HepG2 (cell line): Measurements from ENCODE around the gene LRRC73. TPM values are rescaled to one million over a fixed set of nuclear protein-coding genes. Genes with fewer than 3 reads are reported as not detected.

Experiments used
- AKAP8 ChIP-seq: sonication (generic); formaldehyde crosslinking; IDR thresholded peaks from 2 replicates; pipeline ENCODE4 v1.5.1; 2020; ENCODE audit warnings: mild to moderate bottlenecking, missing genetic modification reagents
- DBP ChIP-seq: sonication (generic); formaldehyde crosslinking; IDR thresholded peaks from 2 replicates; pipeline ENCODE4 v1.4.0; 2020; ENCODE audit warnings: missing genetic modification reagents; ENCODE audit errors: not compliant biosample characterization
- FOSL1 ChIP-seq: sonication (generic); formaldehyde crosslinking; IDR thresholded peaks from 2 replicates; pipeline ENCODE4 v1.9.0; 2021; ENCODE audit warnings: missing genetic modification reagents, borderline replicate concordance
- FOXA1 ChIP-seq, 2 experiments: fragments of 450-650 bp in 1 of 2; sonication (generic) in 1 of 2; formaldehyde crosslinking in 1 of 2; IDR thresholded peaks; 2 replicates each; pipeline versions ENCODE4 v1.4.0 to v1.6.1; 2016 to 2020; ENCODE audit warnings: missing genetic modification reagents in 1 of 2
- GLI4 ChIP-seq: sonication (generic); formaldehyde crosslinking; IDR thresholded peaks from 2 replicates; pipeline ENCODE4 v1.5.1; 2020; ENCODE audit warnings: missing genetic modification reagents, mild to moderate bottlenecking, moderate library complexity, borderline replicate concordance
- JDP2 ChIP-seq: sonication (generic); formaldehyde crosslinking; IDR thresholded peaks from 2 replicates; pipeline ENCODE4 v1.8.1; 2022; ENCODE audit warnings: missing genetic modification reagents, borderline replicate concordance
- KDM1A ChIP-seq: IDR thresholded peaks from 2 replicates; pipeline ENCODE4 v1.6.1; 2016; ENCODE audit warnings: missing compliant biosample characterization
- LBX2 ChIP-seq: sonication (generic); formaldehyde crosslinking; IDR thresholded peaks from 2 replicates; pipeline ENCODE4 v1.5.0; 2020; ENCODE audit warnings: missing genetic modification reagents, mild to moderate bottlenecking, borderline replicate concordance
- NAIF1 ChIP-seq: sonication (generic); formaldehyde crosslinking; IDR thresholded peaks from 2 replicates; pipeline ENCODE4 v1.5.0; 2020; ENCODE audit warnings: mild to moderate bottlenecking, missing genetic modification reagents, borderline replicate concordance
- NONO ChIP-seq, 2 experiments: fragments of 450-650 bp in 1 of 2; sonication (generic) in 1 of 2; formaldehyde crosslinking in 1 of 2; IDR thresholded peaks in 1 of 2; conservative IDR thresholded peaks in 1 of 2; 2 replicates each; pipeline versions ENCODE4 v1.6.1 to v1.8.0; 2017 to 2022; ENCODE audit warnings: mild to moderate bottlenecking in 1 of 2, missing genetic modification reagents in 1 of 2, moderate library complexity in 1 of 2
- NR3C1 ChIP-seq: sonication (generic); formaldehyde crosslinking; IDR thresholded peaks from 2 replicates; pipeline ENCODE4 v1.4.0; 2020; ENCODE audit warnings: missing genetic modification reagents
- PRPF4 ChIP-seq: fragments of 200-400 bp; formaldehyde crosslinking; IDR thresholded peaks from 2 replicates; pipeline ENCODE4 v1.6.1; 2016; ENCODE audit warnings: low read length, low read depth; ENCODE audit not compliant: poor library complexity, severe bottlenecking
- RARG ChIP-seq: sonication (generic); formaldehyde crosslinking; IDR thresholded peaks from 2 replicates; pipeline ENCODE4 v1.4.0; 2020; ENCODE audit warnings: low read depth, mild to moderate bottlenecking, missing genetic modification reagents
- RELA ChIP-seq: sonication (generic); formaldehyde crosslinking; IDR thresholded peaks from 2 replicates; pipeline ENCODE4 v1.4.0; 2020; ENCODE audit warnings: missing genetic modification reagents
- ZNF614 ChIP-seq: IDR thresholded peaks from 2 replicates; pipeline ENCODE4 v1.6.1; 2018; ENCODE audit warnings: missing biosample characterization, missing genetic modification reagents, inconsistent platforms, borderline replicate concordance
- ZNF670 ChIP-seq: sonication (generic); formaldehyde crosslinking; IDR thresholded peaks from 2 replicates; pipeline ENCODE4 v1.8.0; 2022; ENCODE audit warnings: mild to moderate bottlenecking, missing genetic modification reagents, borderline replicate concordance
- ZNF687 ChIP-seq: sonication (generic); formaldehyde crosslinking; IDR thresholded peaks from 2 replicates; pipeline ENCODE4 v1.5.1; 2020; ENCODE audit warnings: mild to moderate bottlenecking, missing genetic modification reagents, moderate library complexity
- ZNF781 ChIP-seq: sonication (generic); formaldehyde crosslinking; IDR thresholded peaks from 2 replicates; pipeline ENCODE4 v1.5.1; 2020; ENCODE audit warnings: borderline replicate concordance, mild to moderate bottlenecking, missing genetic modification reagents; ENCODE audit errors: not compliant biosample characterization
- ZSCAN5A ChIP-seq: sonication (generic); formaldehyde crosslinking; IDR thresholded peaks from 2 replicates; pipeline ENCODE4 v1.8.0; 2022; ENCODE audit warnings: mild to moderate bottlenecking, missing genetic modification reagents, borderline replicate concordance
- polyA plus RNA-seq, 8 experiments: library from polyadenylated mRNA; depleted of rRNA in 3 of 8; stranded (reverse) in 7 of 8; unstranded in 1 of 8; fragments of >200 nt; fragmentation: Illumina TruSeq in 4 of 8; extraction: Trizol in 4 of 8; gene quantifications; 2 replicates each; pipeline versions ENCODE4 v1.2.1 to v1.2.3, GENCODE V29; 2011 to 2016; ENCODE audit warnings: low read depth in 4 of 8, missing spikeins in 1 of 8, mixed read lengths in 1 of 8; ENCODE audit not compliant: insufficient read depth in 1 of 8
- total RNA-seq, 5 experiments: library from RNA; depleted of rRNA; stranded (reverse); fragments of >200 nt; fragmentation: Illumina TruSeq; extraction: Trizol; gene quantifications; 2 replicates each; pipeline ENCODE4 v1.2.3, GENCODE V29; 2016; ENCODE audit warnings: low read depth in 1 of 5

The LRRC73 gene
- total and polyA plus RNA-seq, 2 of the 13 experiments (the other 11 are each of a cell fraction or from before 2014, with no cell fraction given) = 0.11 to 0.12 TPM

GRCh38 chr6:43489277-43490072, 20.7 kb downstream of the LRRC73 start (continued):
- TF ChIP-seq LBX2 (CRISPR knock-in tag) = no peak
- no peak for TF ChIP-seq FOSL1 (CRISPR knock-in tag)
- no peak for TF ChIP-seq ZSCAN5A (CRISPR knock-in tag)
- TF ChIP-seq PRPF4 = no peak
- no peak for TF ChIP-seq NR3C1 (CRISPR knock-in tag)
- 0 out of 2 replicates have a peak, but pooled peaks have one; percentile 66 for TF ChIP-seq RELA (CRISPR knock-in tag)
- no peak for TF ChIP-seq AKAP8 (CRISPR knock-in tag)
- TF ChIP-seq ZNF687 = peak; percentile 79; the same call in 1 of the 2 replicates
- TF ChIP-seq NAIF1 (CRISPR knock-in tag) = no peak
- no peak for TF ChIP-seq JDP2 (CRISPR knock-in tag)
- no peak for TF ChIP-seq ZNF614 (CRISPR knock-in tag)
- no peak for TF ChIP-seq KDM1A (CRISPR knock-in tag)
- no peak for TF ChIP-seq FOXA1 (IDR thresholded peaks at IDR 0.05)
- peak; percentile 53; the same call in 1 of the 2 replicates for TF ChIP-seq FOXA1 (CRISPR knock-in tag; IDR thresholded peaks at IDR 0.05)
- no peak for TF ChIP-seq RARG (CRISPR knock-in tag)
- TF ChIP-seq GLI4 (CRISPR knock-in tag) = peak; percentile 12; the same call in 1 of the 2 replicates
- no peak for TF ChIP-seq NONO (IDR thresholded peaks at IDR 0.05)
- TF ChIP-seq NONO (CRISPR knock-in tag; conservative IDR thresholded peaks at IDR 0.05) = no peak
- no peak for TF ChIP-seq ZNF670 (CRISPR knock-in tag)
- no peak for TF ChIP-seq DBP (CRISPR knock-in tag)
- no peak for TF ChIP-seq ZNF781 (CRISPR knock-in tag)
